OCI-LY1 (cell line): ENCODE measurements around the gene COA1.
A peak's percentile ranks its signal among the peaks of the same experiment; 100 is the strongest.
"Not testable (repeated sequence)": the region's sequence is repeated elsewhere in the genome, so short reads cannot be mapped to it uniquely, and the experiment has no call there.

Source experiments
- H2AFZ ChIP-seq: fragments of 200-600 bp; sonication (generic), shearing (Covaris generic); 2 replicates; pipeline ENCODE4 v1.6.0; 2014; ENCODE audit warnings: antibody characterized with exemption, mild to moderate bottlenecking, low read length
- H3F3A ChIP-seq: fragments of 200-600 bp; sonication (generic), shearing (Covaris generic); 2 replicates; pipeline ENCODE4 v1.6.0; 2014; ENCODE audit warnings: mild to moderate bottlenecking, antibody characterized with exemption, low read length, moderate library complexity; ENCODE audit not compliant: insufficient read depth
- H3K27ac ChIP-seq: fragments of 200-600 bp; sonication (generic); 2 replicates; pipeline ENCODE4 v1.5.1; 2014; ENCODE audit warnings: low read length, mixed run types, mild to moderate bottlenecking, low read depth; ENCODE audit not compliant: poor library complexity, severe bottlenecking
- H3K27me3 ChIP-seq: fragments of 200-600 bp; sonication (generic); 2 replicates; pipeline ENCODE4 v1.6.0; 2014; ENCODE audit warnings: antibody characterized with exemption, mild to moderate bottlenecking, low read length, moderate library complexity; ENCODE audit not compliant: insufficient read depth
- H3K36me3 ChIP-seq: fragments of 200-600 bp; sonication (generic); 2 replicates; pipeline ENCODE4 v1.6.1; 2014; ENCODE audit warnings: mild to moderate bottlenecking, antibody characterized with exemption, low read length, moderate library complexity, mixed read lengths; ENCODE audit not compliant: insufficient read depth
- H3K4me1 ChIP-seq: fragments of 200-600 bp; sonication (generic); 2 replicates; pipeline ENCODE4 v1.5.1; 2014; ENCODE audit warnings: mild to moderate bottlenecking, low read length, moderate library complexity; ENCODE audit not compliant: insufficient read depth, severe bottlenecking
- H3K4me2 ChIP-seq: fragments of 200-600 bp; sonication (generic), shearing (Covaris generic); 2 replicates; pipeline ENCODE4 v1.6.1; 2014; ENCODE audit warnings: low read length
- H3K4me3 ChIP-seq: fragments of 200-600 bp; sonication (generic); 2 replicates; pipeline ENCODE4 v1.5.1; 2014; ENCODE audit warnings: low read length, low read depth, mild to moderate bottlenecking, mixed read lengths; ENCODE audit not compliant: poor library complexity, severe bottlenecking
- H3K79me2 ChIP-seq: fragments of 200-600 bp; shearing (Covaris generic); 2 replicates; pipeline ENCODE4 v1.6.1; 2016; ENCODE audit warnings: mixed run types, low read length, mixed read lengths; ENCODE audit not compliant: insufficient read depth
- H3K9ac ChIP-seq: fragments of 200-600 bp; sonication (generic), shearing (Covaris generic); 2 replicates; pipeline ENCODE4 v1.6.1; 2014; ENCODE audit warnings: mild to moderate bottlenecking, low read length, mixed read lengths
- H3K9me2 ChIP-seq: fragments of 200-600 bp; sonication (generic), shearing (Covaris generic); 2 replicates; pipeline ENCODE4 v1.6.1; 2014; ENCODE audit warnings: low read depth, mild to moderate bottlenecking, low read length, mixed read lengths
- H3K9me3 ChIP-seq: fragments of 200-600 bp; shearing (Covaris generic); 2 replicates; pipeline ENCODE4 v1.6.1; 2014; ENCODE audit warnings: low read length, mixed read lengths
- H4K20me1 ChIP-seq: fragments of 200-600 bp; sonication (generic), shearing (Covaris generic); 2 replicates; pipeline ENCODE4 v1.6.0; 2016; ENCODE audit warnings: mild to moderate bottlenecking, low read length; ENCODE audit not compliant: insufficient read depth
- CTCF ChIP-seq: fragments of 200-600 bp; sonication (generic), shearing (Covaris generic); IDR thresholded peaks from 2 replicates; pipeline ENCODE4 v1.5.1; 2017; ENCODE audit warnings: mild to moderate bottlenecking, antibody characterized with exemption, low read length, moderate library complexity, mixed read lengths
- EZH2 ChIP-seq: fragments of 200-600 bp; sonication (generic), shearing (Covaris generic); IDR thresholded peaks from 2 replicates; pipeline ENCODE4 v1.8.0; 2017; ENCODE audit warnings: borderline replicate concordance, mixed run types, mild to moderate bottlenecking, antibody characterized with exemption, low read length, moderate library complexity, mixed read lengths

The COA1 gene

GRCh38 chr7:43677864-43678263 is 51.5 kb downstream of the COA1 start:
- no peak overlapping the region for H3K4me2 ChIP-seq
- no peak overlapping the region for H2AFZ ChIP-seq
- H4K20me1 ChIP-seq: no peaks in the 10 kb centered on the region
- peaks cover 19% of the 10 kb centered on the region for H3K36me3 ChIP-seq
- H3K27ac ChIP-seq: no peak overlapping the region
- no peaks in the 10 kb centered on the region for H3K27me3 ChIP-seq
- H3K4me3 ChIP-seq: no peak overlapping the region
- H3F3A ChIP-seq: no peaks in the 10 kb centered on the region
- no peaks in the 10 kb centered on the region for H3K9me2 ChIP-seq
- no peak overlapping the region for H3K9ac ChIP-seq
- TF ChIP-seq EZH2 (no peak), CTCF (no peak)
- H3K9me3 ChIP-seq: peaks cover 22% of the 10 kb centered on the region
- H3K79me2 ChIP-seq: peaks cover 94% of the 10 kb centered on the region
- H3K4me1 ChIP-seq: peaks cover 42% of the 10 kb centered on the region

- Histone ChIP-seq H4K20me1 (no peaks in the 10 kb centered on the region), H3K4me2 (no peak overlapping the region), H3K4me1 (peaks cover 13% of the 10 kb centered on the region), H2AFZ (no peak overlapping the region), H3F3A (no peaks in the 10 kb centered on the region), H3K27me3 (no peaks in the 10 kb centered on the region), H3K27ac (no peak overlapping the region), H3K9ac (no peak overlapping the region), H3K36me3 (peaks cover 37% of the 10 kb centered on the region), H3K79me2 (peaks cover 92% of the 10 kb centered on the region), H3K9me3 (peaks cover 28% of the 10 kb centered on the region), H3K4me3 (no peak overlapping the region), H3K9me2 (no peaks in the 10 kb centered on the region)
- TF ChIP-seq EZH2: no peak
- no peak for TF ChIP-seq CTCF
Measured at GRCh38 chr7:43674559-43675436, 54.5 kb downstream of the COA1 start.

- Histone ChIP-seq H3K79me2 (peaks cover 81% of the 10 kb centered on the region), H3K4me1 (peaks cover 10% of the 10 kb centered on the region), H3K27ac (peak overlapping the region; percentile 13), H3K9me3 (peaks cover 31% of the 10 kb centered on the region), H3K36me3 (peaks cover 44% of the 10 kb centered on the region)
- not testable (repeated sequence) for H3K4me3 ChIP-seq, H3K4me2 ChIP-seq, H2AFZ ChIP-seq, H3K9ac ChIP-seq, H3K9me2 ChIP-seq, H3F3A ChIP-seq, H4K20me1 ChIP-seq, H3K27me3 ChIP-seq
Measured at GRCh38 chr7:43673243-43673976, 55.9 kb downstream of the COA1 start.
